Adrenal gland (tissue), 5 donors: ENCODE data around the gene SLC4A11.

Source experiments
- CTCF ChIP-seq, 6 experiments: fragments of 450-650 bp in 4 of 6; fragments of 200-600 bp in 2 of 6; sonication (generic) in 1 of 6; IDR thresholded peaks; 1 replicate in 5 of 6; 2 replicates in 1 of 6; pipeline versions ENCODE4 v1.5.1 to v1.8.0; 2016 to 2021; ENCODE audit warnings: antibody characterized with exemption in 6 of 6, mild to moderate bottlenecking in 2 of 6, moderate library complexity in 1 of 6
- POLR2A ChIP-seq, 2 donors: fragments of 450-650 bp; IDR thresholded peaks; one replicate each; pipeline ENCODE4 v1.6.1; 2017; ENCODE audit warnings: antibody characterized with exemption in 2 of 2, mild to moderate bottlenecking in 2 of 2, moderate library complexity in 1 of 2
- donor health status: DM: no; HTN: no; CAD: no.

GRCh38 chr20:3226864-3227263 is 12.1 kb downstream of the SLC4A11 start:
- TF ChIP-seq CTCF (IDR thresholded peaks at IDR 0.05), result no peak
- no peak for TF ChIP-seq POLR2A (IDR thresholded peaks at IDR 0.05)
